SH-SY5Y (cell line): ENCODE data around the gene CHFR.

ENCODE experiments used
- GATA2 ChIP-seq: IDR thresholded peaks from 2 replicates; pipeline ENCODE4 v1.6.1; 2011; ENCODE audit warnings: mild to moderate bottlenecking, low read depth, low read length
- GATA3 ChIP-seq: IDR thresholded peaks from 2 replicates; pipeline ENCODE4 v1.6.1; 2011; ENCODE audit warnings: low read depth, mild to moderate bottlenecking, low read length, moderate library complexity

GRCh38 chr12:132836795-132837331, 50.5 kb downstream of the CHFR start:
- TF ChIP-seq GATA2 (no peak), GATA3 (no peak)
